ENCODE results near the gene TCEAL7. TPM values are rescaled to one million over a fixed set of nuclear protein-coding genes. Genes with fewer than 3 reads are reported as not detected.
A peak's percentile ranks its signal among the peaks of the same experiment; 100 is the strongest.

TCEAL7 gene
- total and polyA plus RNA-seq, 2 of the 4 experiments (the other 2 are of a cell fraction): 6.5 to 15.4 TPM

DNA sequence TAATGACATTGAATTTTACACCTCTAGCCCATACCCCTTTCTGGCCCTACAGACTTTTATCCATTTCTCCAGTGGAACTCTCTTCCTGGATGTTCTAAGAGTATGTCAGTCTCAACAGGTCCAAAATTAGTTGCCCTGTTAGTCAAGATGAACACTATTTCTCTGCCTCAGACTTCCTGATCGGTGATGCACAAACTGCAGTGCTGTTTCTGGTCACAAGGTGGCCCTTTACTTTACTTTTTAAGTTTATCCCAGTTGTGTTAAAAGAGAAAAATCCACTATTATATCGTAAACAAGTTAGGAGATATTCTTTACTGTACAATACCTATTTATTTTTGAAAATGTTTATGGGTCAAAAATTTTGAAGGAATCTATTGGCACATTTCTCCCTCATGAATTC, 13.1 kb downstream of the TCEAL7 start:
- H3K27me3 ChIP-seq (ENCODE audit: control insufficient read depth, insufficient read depth, low read length): peaks cover 15% of the 10 kb centered on the region
- BruUV-seq (replicated peaks): no TSS peak
- H2AK9ac ChIP-seq (replicated peaks; ENCODE audit: low read depth, low read length, poor library complexity): no peak overlapping the region
- H3K79me1 ChIP-seq (ENCODE audit: low read depth in 1 of 2, low read length in 2 of 2): no peaks in the 10 kb centered on the region
- no CpG with 5 or more reads among the region's 2 CpGs for WGBS, 2 experiments (ENCODE audit: extremely low coverage in 2 of 2, insufficient read length in 1 of 2)
- H3K9me3 ChIP-seq (ENCODE audit: control insufficient read depth, insufficient read depth, low read length): no peaks in the 10 kb centered on the region
- ChIA-PET CTCF (interaction anchor here (0.6 to 1.3 kb wide), 3 partner anchors 27 to 122 kb away, joined by 3 to 4 read pairs (median 3); no protein-coding TSS in a partner anchor), POLR2A (ENCODE audit: unreplicated experiment) (no interaction called here)
- no peaks in the 10 kb centered on the region for H3K36me3 ChIP-seq (ENCODE audit: control insufficient read depth, insufficient read depth, low read length)
- H2AK5ac ChIP-seq (ENCODE audit: low read depth, low read length): no peak overlapping the region
- H4K20me1 ChIP-seq (ENCODE audit: insufficient read depth, low read length): no peaks in the 10 kb centered on the region
- H4K8ac ChIP-seq (ENCODE audit: low read depth in 2 of 2, low read length in 2 of 2): no peak overlapping the region
- H2AFZ ChIP-seq (replicated peaks; ENCODE audit: low read length, poor library complexity): no peak overlapping the region
- no peak overlapping the region for H3K56ac ChIP-seq (ENCODE audit: extremely low read depth, insufficient read depth, low read length)
- dilution Hi-C loops (cut with HindIII; ENCODE audit: low sequenced_read_pairs, unreplicated experiment): no loop called here
- H3K9me1 ChIP-seq (ENCODE audit: insufficient read depth, low read length): no peaks in the 10 kb centered on the region
- H3K4me1 ChIP-seq (ENCODE audit: control insufficient read depth, insufficient read depth, low read length): peaks cover 2% of the 10 kb centered on the region; the same call in 1 of the 2 replicates
- H3K4me2 ChIP-seq (ENCODE audit: low read depth, low read length): no peak overlapping the region
- intact Hi-C loops (cut with micrococcal nuclease): loop anchor here (1.0 to 5.0 kb wide), 2 partner anchors 121 to 131 kb away; no protein-coding TSS in a partner anchor
- no peak overlapping the region for H3K4me3 ChIP-seq (ENCODE audit: insufficient read depth, low read depth, low read length)
- DNase-seq: peak; percentile 55
- H4K5ac ChIP-seq (ENCODE audit: low read depth, low read length): no peak overlapping the region
- H2BK120ac ChIP-seq (ENCODE audit: low read depth, low read length): no peak overlapping the region
- no peak overlapping the region for H4K91ac ChIP-seq (ENCODE audit: insufficient read depth, low read depth, low read length)
- H2BK20ac ChIP-seq (ENCODE audit: low read depth, low read length): no peak overlapping the region
- no peak overlapping the region for H3K23ac ChIP-seq (ENCODE audit: low read depth, low read length)
- in situ Hi-C loops (cut with MboI; ENCODE audit: low sequenced_read_pairs): no loop called here
- no peak overlapping the region for H2BK5ac ChIP-seq (ENCODE audit: low read depth, low read length, poor library complexity, severe bottlenecking)
- no peak overlapping the region for H3K9ac ChIP-seq (ENCODE audit: low read depth, low read length)
- no peak overlapping the region for H2BK15ac ChIP-seq (ENCODE audit: low read depth, low read length)
- TF ChIP-seq, protein P1, sequence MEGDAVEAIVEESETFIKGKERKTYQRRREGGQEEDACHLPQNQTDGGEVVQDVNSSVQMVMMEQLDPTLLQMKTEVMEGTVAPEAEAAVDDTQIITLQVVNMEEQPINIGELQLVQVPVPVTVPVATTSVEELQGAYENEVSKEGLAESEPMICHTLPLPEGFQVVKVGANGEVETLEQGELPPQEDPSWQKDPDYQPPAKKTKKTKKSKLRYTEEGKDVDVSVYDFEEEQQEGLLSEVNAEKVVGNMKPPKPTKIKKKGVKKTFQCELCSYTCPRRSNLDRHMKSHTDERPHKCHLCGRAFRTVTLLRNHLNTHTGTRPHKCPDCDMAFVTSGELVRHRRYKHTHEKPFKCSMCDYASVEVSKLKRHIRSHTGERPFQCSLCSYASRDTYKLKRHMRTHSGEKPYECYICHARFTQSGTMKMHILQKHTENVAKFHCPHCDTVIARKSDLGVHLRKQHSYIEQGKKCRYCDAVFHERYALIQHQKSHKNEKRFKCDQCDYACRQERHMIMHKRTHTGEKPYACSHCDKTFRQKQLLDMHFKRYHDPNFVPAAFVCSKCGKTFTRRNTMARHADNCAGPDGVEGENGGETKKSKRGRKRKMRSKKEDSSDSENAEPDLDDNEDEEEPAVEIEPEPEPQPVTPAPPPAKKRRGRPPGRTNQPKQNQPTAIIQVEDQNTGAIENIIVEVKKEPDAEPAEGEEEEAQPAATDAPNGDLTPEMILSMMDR (conservative IDR thresholded peaks at IDR 0.05; ENCODE audit: low read depth, low read length): peak; percentile 69
- TF ChIP-seq RCOR1 (IDR thresholded peaks at IDR 0.05; ENCODE audit: insufficient replicate concordance, low read length): no peak
- TF ChIP-seq SMC3 (IDR thresholded peaks at IDR 0.05; ENCODE audit: low read depth, low read length): peak; percentile 82
- no peak for TF ChIP-seq CEBPB (IDR thresholded peaks at IDR 0.05; ENCODE audit: low read depth, low read length)
- TF ChIP-seq RAD21 (IDR thresholded peaks at IDR 0.05; ENCODE audit: low read length): peak; percentile 69
- no peak overlapping the region for H3K18ac ChIP-seq (ENCODE audit: low read depth, low read length)
- H3K27ac ChIP-seq (ENCODE audit: insufficient read depth, low read length): no peak overlapping the region
- peak; percentile 83 for ATAC-seq (ENCODE audit: low read depth)
- H3K4ac ChIP-seq (ENCODE audit: low read depth, low read length): no peak overlapping the region
- H3K14ac ChIP-seq (replicated peaks; ENCODE audit: low read depth, low read length): no peak overlapping the region

Data from IMR-90 (cell line).